Keratinocyte (primary cell): ENCODE data around the gene OSBPL8. TPM values are rescaled to one million over a fixed set of nuclear protein-coding genes. Genes with fewer than 3 reads are reported as not detected.

Experiments used
- DNase-seq: peaks from one replicate; pipeline ENCODE4 v3.0.0-alpha.2; 2011; ENCODE audit warnings: low read depth, missing footprints, low spot score
- FAIRE-seq: peaks from 2 replicates; lab custom pipeline; 2011; peaks lifted over from hg19 to GRCh38; lab: Jason Lieb, UNC
- H2AFZ ChIP-seq: 2 replicates; pipeline ENCODE4 v1.6.0; 2012; ENCODE audit warnings: low read length, control low read depth, inconsistent platforms; ENCODE audit not compliant: control insufficient read depth
- H3K27ac ChIP-seq: 2 replicates; pipeline ENCODE4 v1.5.1; 2011; ENCODE audit warnings: low read length; ENCODE audit not compliant: control insufficient read depth, insufficient read depth
- H3K27me3 ChIP-seq: 3 replicates; pipeline ENCODE4 v1.6.0; 2011; ENCODE audit warnings: low read length; ENCODE audit not compliant: control insufficient read depth, insufficient read depth; ENCODE audit errors: extremely low read depth
- H3K36me3 ChIP-seq, 2 experiments: 2 replicates in 1 of 2; 3 replicates in 1 of 2; pipeline ENCODE4 v1.5.1; 2011; ENCODE audit warnings: low read length in 2 of 2, mild to moderate bottlenecking in 1 of 2; ENCODE audit not compliant: control insufficient read depth in 2 of 2, insufficient read depth in 2 of 2; ENCODE audit errors: extremely low read depth in 1 of 2
- H3K4me1 ChIP-seq: 3 replicates; pipeline ENCODE4 v1.5.1; 2011; ENCODE audit warnings: low read length; ENCODE audit not compliant: control insufficient read depth, insufficient read depth; ENCODE audit errors: extremely low read depth
- H3K4me2 ChIP-seq: 3 replicates; pipeline ENCODE4 v1.6.0; 2011; ENCODE audit warnings: low read depth, low read length; ENCODE audit not compliant: control insufficient read depth, insufficient read depth; ENCODE audit errors: extremely low read depth
- H3K4me3 ChIP-seq, 3 experiments: fragments of 200-600 bp in 1 of 3; sonication (generic) in 1 of 3; 2 replicates in 2 of 3; 3 replicates in 1 of 3; pipeline ENCODE4 v1.5.1; 2011 to 2016; ENCODE audit warnings: low read length in 3 of 3, mild to moderate bottlenecking in 3 of 3, control low read depth in 2 of 3, inconsistent platforms in 1 of 3, low read depth in 1 of 3, mixed read lengths in 1 of 3, mixed run types in 1 of 3, moderate library complexity in 1 of 3; ENCODE audit not compliant: control insufficient read depth in 2 of 3, insufficient read depth in 2 of 3; ENCODE audit errors: extremely low read depth in 1 of 3
- H3K79me2 ChIP-seq: 2 replicates; pipeline ENCODE4 v1.6.0; 2012; ENCODE audit warnings: low read length; ENCODE audit not compliant: control insufficient read depth, insufficient read depth
- H3K9ac ChIP-seq: 3 replicates; pipeline ENCODE4 v1.6.0; 2011; ENCODE audit warnings: low read length; ENCODE audit not compliant: control insufficient read depth, insufficient read depth; ENCODE audit errors: extremely low read depth
- H3K9me1 ChIP-seq: 3 replicates; pipeline ENCODE4 v1.6.0; 2011; ENCODE audit warnings: low read length; ENCODE audit not compliant: control insufficient read depth, insufficient read depth; ENCODE audit errors: extremely low read depth
- H3K9me3 ChIP-seq: 2 replicates; pipeline ENCODE4 v1.5.1; 2012; ENCODE audit warnings: low read depth, low read length; ENCODE audit not compliant: control insufficient read depth
- H4K20me1 ChIP-seq: 3 replicates; pipeline ENCODE4 v1.6.0; 2011; ENCODE audit warnings: low read length; ENCODE audit not compliant: control insufficient read depth, insufficient read depth; ENCODE audit errors: extremely low read depth
- CTCF ChIP-seq, 3 experiments: IDR thresholded peaks in 1 of 3; conservative IDR thresholded peaks in 1 of 3; optimal IDR thresholded peaks in 1 of 3; 2 replicates in 2 of 3; 3 replicates in 1 of 3; pipeline versions ENCODE3 to v1.5.1; 2011; ENCODE audit warnings: low read length in 3 of 3, mild to moderate bottlenecking in 3 of 3, moderate library complexity in 2 of 3, control low read depth in 1 of 3, inconsistent platforms in 1 of 3; ENCODE audit not compliant: insufficient read depth in 2 of 3; ENCODE audit errors: extremely low read depth in 1 of 3
- EZH2 ChIP-seq: IDR thresholded peaks from one replicate; pipeline ENCODE4 v1.6.1; 2012; ENCODE audit warnings: inconsistent platforms, mild to moderate bottlenecking, low read length, moderate library complexity
- dilution Hi-C: fragments of 300-500 bp; cut with MboI; formaldehyde crosslinking; loops from one replicate; pipeline ENCODE4 v1.7.0; 2020; ENCODE audit warnings: low sequenced_read_pairs; ENCODE audit not compliant: extremely low pct_ligation_motif_present
- polyA plus RNA-seq, 5 experiments: library from polyadenylated mRNA; depleted of rRNA in 3 of 5; stranded (reverse) in 3 of 5; stranded (forward) in 1 of 5; unstranded in 1 of 5; fragments of >200 nt; gene quantifications; 1 replicate in 1 of 5; 2 replicates in 3 of 5; 3 replicates in 1 of 5; pipeline versions ENCODE4 v1.2.1 to v1.2.3, GENCODE V29; 2011 to 2012; ENCODE audit warnings: missing spikeins in 2 of 5, low read depth in 1 of 5, low replicate concordance in 1 of 5

Gene OSBPL8
- polyA plus RNA-seq, 1 donor (not counting 4 experiments of a cell fraction or from before 2014, with no cell fraction given): 33.7 TPM

GRCh38 chr12:76424941-76425340, 134.6 kb downstream of the OSBPL8 start:
- no peak for DNase-seq
- no peak for FAIRE-seq
- no peak overlapping the region for H3K4me3 ChIP-seq
- H3K4me1 ChIP-seq: peaks cover 6% of the 10 kb centered on the region
- TF ChIP-seq CTCF (optimal IDR thresholded peaks at IDR 0.05 in 1 of 3, IDR thresholded peaks at IDR 0.05 in 1 of 3, conservative IDR thresholded peaks at IDR 0.05 in 1 of 3; ENCODE audit: extremely low read depth in 1 of 3, insufficient read depth in 2 of 3, low read length in 3 of 3) (no peak), EZH2 (no peak)
- peaks cover 0 to 2% of the 10 kb centered on the region in 2 experiments for H3K36me3 ChIP-seq
- no peaks in the 10 kb centered on the region for H3K9me3 ChIP-seq
- H2AFZ ChIP-seq: no peak overlapping the region
- H3K27me3 ChIP-seq: no peaks in the 10 kb centered on the region
- H4K20me1 ChIP-seq: no peaks in the 10 kb centered on the region
- H3K9ac ChIP-seq: no peak overlapping the region
- H3K27ac ChIP-seq: no peak overlapping the region
- H3K9me1 ChIP-seq: no peaks in the 10 kb centered on the region
- H3K79me2 ChIP-seq: peaks cover 10% of the 10 kb centered on the region
- no peak overlapping the region for H3K4me2 ChIP-seq
- dilution Hi-C loops: no loop called here

- Histone ChIP-seq H2AFZ (peak overlapping the region; percentile 60), H3K27me3 (no peaks in the 10 kb centered on the region), H3K36me3 (no peaks in the 10 kb centered on the region), H4K20me1 (no peaks in the 10 kb centered on the region), H3K4me1 (peaks cover 6% of the 10 kb centered on the region), H3K27ac (peak overlapping the region; percentile 80), H3K9ac (peak overlapping the region; percentile 71), H3K4me2 (peak overlapping the region; percentile 96), H3K9me3 (no peaks in the 10 kb centered on the region), H3K79me2 (peaks cover 9% of the 10 kb centered on the region), H3K9me1 (no peaks in the 10 kb centered on the region), H3K4me3 (peak overlapping the region; percentile 13 to 77 (median 69))
- dilution Hi-C loops: no loop called here
- DNase-seq: peak; percentile 28
- peak; percentile 93 for FAIRE-seq
- TF ChIP-seq CTCF (optimal IDR thresholded peaks at IDR 0.05 in 1 of 3, IDR thresholded peaks at IDR 0.05 in 1 of 3, conservative IDR thresholded peaks at IDR 0.05 in 1 of 3; ENCODE audit: extremely low read depth in 1 of 3, insufficient read depth in 2 of 3, low read length in 3 of 3): no peak
Observed at GRCh38 chr12:76422543-76423438, 136.8 kb downstream of the OSBPL8 start.
